GM12878 (cell line): ENCODE measurements around the gene ERC2. TPM values are rescaled to one million over a fixed set of nuclear protein-coding genes. Genes with fewer than 3 reads are reported as not detected.

Source experiments
- CHD4 ChIP-seq: fragments of 200-600 bp; sonication (generic); IDR thresholded peaks from 2 replicates; pipeline ENCODE4 v1.6.1; 2016; ENCODE audit warnings: mild to moderate bottlenecking
- E2F4 ChIP-seq: IDR thresholded peaks from 2 replicates; pipeline ENCODE4 v1.6.1; 2012; ENCODE audit warnings: low read depth, low read length, improper control_type of control experiment
- E4F1 ChIP-seq: fragments of 450-650 bp; IDR thresholded peaks from 2 replicates; pipeline ENCODE4 v1.6.1; 2018; ENCODE audit warnings: borderline replicate concordance, mild to moderate bottlenecking; ENCODE audit not compliant: partially characterized antibody
- HDGF ChIP-seq: fragments of 450-650 bp; IDR thresholded peaks from 2 replicates; pipeline ENCODE4 v1.6.1; 2016; ENCODE audit warnings: antibody characterized with exemption
- NFYA ChIP-seq: IDR thresholded peaks from 2 replicates; pipeline ENCODE4 v1.6.1; 2011; ENCODE audit warnings: low read depth, mild to moderate bottlenecking, low read length, improper control_type of control experiment, borderline replicate concordance
- NFYB ChIP-seq: IDR thresholded peaks from 2 replicates; pipeline ENCODE4 v1.6.1; 2011; ENCODE audit warnings: low read depth, mild to moderate bottlenecking, low read length, improper control_type of control experiment, moderate library complexity; ENCODE audit not compliant: insufficient read depth
- POLR2A ChIP-seq: IDR thresholded peaks from 2 replicates; pipeline ENCODE4 v1.6.1; 2011; ENCODE audit warnings: low read depth, mild to moderate bottlenecking, low read length
- RUNX3 ChIP-seq: IDR thresholded peaks from 2 replicates; pipeline ENCODE4 v1.6.1; 2012; ENCODE audit warnings: low read length, inconsistent platforms
- SMARCA5 ChIP-seq: fragments of 450-650 bp; IDR thresholded peaks from 2 replicates; pipeline ENCODE4 v1.6.1; 2017; ENCODE audit warnings: mild to moderate bottlenecking
- USF1 ChIP-seq: IDR thresholded peaks from 2 replicates; pipeline ENCODE4 v1.6.1; 2011; ENCODE audit warnings: borderline replicate concordance, low read depth, mild to moderate bottlenecking, moderate library complexity, mixed read lengths, low read length; ENCODE audit not compliant: insufficient read depth; ENCODE audit errors: extremely low read length
- ZBED1 ChIP-seq: IDR thresholded peaks from 2 replicates; pipeline ENCODE4 v1.6.1; 2016; ENCODE audit warnings: borderline replicate concordance
- ZNF622 ChIP-seq: fragments of 450-650 bp; IDR thresholded peaks from 2 replicates; pipeline ENCODE4 v1.6.1; 2017; ENCODE audit warnings: mild to moderate bottlenecking, inconsistent platforms
- polyA plus RNA-seq, 11 experiments: library from polyadenylated mRNA; depleted of rRNA in 4 of 11; unstranded in 6 of 11; stranded (reverse) in 5 of 11; fragments of >200 nt; fragmentation: Nextera tagmentation in 4 of 11; fragmentation: Illumina TruSeq in 1 of 11; extraction: Ambion mirVana in 4 of 11; extraction: Trizol in 1 of 11; gene quantifications; 1 replicate in 1 of 11; 2 replicates in 10 of 11; pipeline versions ENCODE4 v1.2.1 to v1.2.3, GENCODE V29; 2011 to 2016; ENCODE audit warnings: inconsistent platforms in 2 of 11, missing spikeins in 2 of 11, low read depth in 1 of 11
- total RNA-seq, 4 experiments: library from RNA; depleted of rRNA in 3 of 4; stranded (reverse); fragments of >200 nt in 3 of 4; fragmentation: Illumina TruSeq in 1 of 4; extraction: Trizol in 1 of 4; gene quantifications; 2 replicates each; pipeline versions ENCODE4 v1.2.1 to v1.2.3, GENCODE V29; 2013 to 2021

The ERC2 gene
- total and polyA plus RNA-seq, 10 of the 15 experiments (the other 5 are each of a cell fraction or from before 2014, with no cell fraction given) = 0.06 to 1.4 (median 0.12) TPM; not detected in 3

GRCh38 chr3:55658270-55658669, 810.0 kb downstream of the ERC2 start (continued):
- no peak for TF ChIP-seq E4F1
- TF ChIP-seq POLR2A = no peak
- TF ChIP-seq USF1 = peak; percentile 77
- TF ChIP-seq ZNF622 = no peak
- TF ChIP-seq NFYB = peak; percentile 66
- no peak for TF ChIP-seq SMARCA5
- no peak for TF ChIP-seq ZBED1
- TF ChIP-seq HDGF = no peak
- TF ChIP-seq NFYA = no peak
- TF ChIP-seq RUNX3 = no peak
- no peak for TF ChIP-seq E2F4
- no peak for TF ChIP-seq CHD4
